HG03039 (cell line): ENCODE data around the gene FOXR1.
A peak's percentile ranks its signal among the peaks of the same experiment; 100 is the strongest.

Experiments
- ATAC-seq: cut with Tn5 transposase; IDR thresholded peaks from one replicate; pipeline ENCODE4 v1.9.1; 2021; ENCODE audit warnings: mild to moderate bottlenecking, moderate library complexity; ENCODE audit not compliant: unreplicated experiment

FOXR1 gene

GRCh38 chr11:118971646-118972045, at the start of gene FOXR1:
Gene FOXR1, plus strand, starts transcription at chr11:118971761. Its CDS starts 171 bp downstream, at chr11:118971932.
- ATAC-seq, result no peak

GRCh38 chr11:118921929-118922744, 49.4 kb upstream of the FOXR1 start:
- no peak for ATAC-seq

DNA sequence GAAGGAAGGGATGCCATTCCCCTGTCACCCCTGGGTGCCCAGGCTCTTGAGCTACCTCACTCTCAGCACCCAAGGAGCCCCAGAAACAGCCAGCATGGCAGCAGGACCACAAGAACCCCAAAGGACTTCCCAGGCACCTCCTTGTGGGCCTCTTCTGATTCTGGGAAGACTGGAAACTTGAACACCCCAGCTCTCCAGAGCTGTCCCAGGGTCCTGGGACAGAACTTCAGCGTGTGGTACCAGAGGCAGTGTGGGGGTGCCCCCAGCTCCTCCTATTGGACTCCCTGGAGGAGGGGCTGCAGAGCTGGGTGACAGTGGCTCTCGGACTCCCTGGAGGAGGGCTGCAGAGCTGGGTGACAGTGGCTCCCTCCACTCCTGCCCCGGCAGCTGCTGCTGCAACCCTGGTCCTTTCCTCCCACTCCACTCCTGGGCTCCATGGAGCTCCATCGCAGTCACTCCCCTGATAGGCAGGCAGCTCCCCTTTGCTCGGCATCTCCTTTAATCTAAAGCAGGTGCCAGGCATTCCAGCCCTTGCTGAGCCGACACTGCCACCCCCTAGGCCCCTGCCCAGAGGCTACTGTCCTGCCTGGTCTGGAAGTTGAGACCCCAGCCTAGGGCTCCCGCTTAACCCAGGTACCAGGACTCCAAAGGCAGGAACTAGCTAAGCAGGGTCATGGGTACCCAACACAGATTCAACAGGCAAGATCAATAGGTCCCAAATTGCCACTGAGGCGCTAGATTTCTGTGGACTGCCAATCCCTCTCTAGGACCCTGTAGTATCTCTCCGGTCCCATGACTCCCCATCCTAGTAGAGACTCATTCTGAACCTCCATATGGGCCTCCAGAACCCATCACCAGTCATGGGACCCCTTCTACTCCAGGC, 48.6 kb upstream of the FOXR1 start:
- no peak for ATAC-seq

GRCh38 chr11:118923721-118924587, 47.6 kb upstream of the FOXR1 start:
- no peak for ATAC-seq

- no peak for ATAC-seq
These were observed 46.7 kb upstream of the FOXR1 start for GRCh38 chr11:118924591-118925585.

DNA sequence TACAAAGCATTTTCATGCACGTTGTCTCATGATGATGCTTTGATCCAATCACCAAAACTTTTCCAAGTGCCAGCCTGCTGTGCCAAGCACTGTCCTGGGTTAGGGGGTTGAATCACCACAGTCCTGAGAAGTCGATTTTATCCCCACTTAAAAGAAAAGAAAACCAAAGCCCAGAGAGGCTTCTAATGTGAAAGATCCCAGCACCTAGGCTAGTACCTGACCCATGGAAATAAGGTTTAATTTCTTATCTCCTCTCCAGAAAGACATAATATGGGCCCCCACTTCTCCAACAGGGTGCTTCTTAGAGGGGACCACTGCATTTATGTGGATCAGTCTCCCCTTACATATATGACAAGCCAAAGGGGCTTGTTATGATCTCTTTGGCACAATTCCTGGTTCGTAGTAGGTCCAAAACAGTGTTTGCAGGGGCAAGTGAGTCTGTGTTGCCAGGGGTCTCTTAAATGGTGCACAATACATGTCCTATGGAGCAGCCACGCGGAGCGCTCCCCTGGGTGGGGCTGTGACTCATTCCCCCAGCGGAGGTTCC, 43.9 kb upstream of the FOXR1 start:
- no peak for ATAC-seq

DNA sequence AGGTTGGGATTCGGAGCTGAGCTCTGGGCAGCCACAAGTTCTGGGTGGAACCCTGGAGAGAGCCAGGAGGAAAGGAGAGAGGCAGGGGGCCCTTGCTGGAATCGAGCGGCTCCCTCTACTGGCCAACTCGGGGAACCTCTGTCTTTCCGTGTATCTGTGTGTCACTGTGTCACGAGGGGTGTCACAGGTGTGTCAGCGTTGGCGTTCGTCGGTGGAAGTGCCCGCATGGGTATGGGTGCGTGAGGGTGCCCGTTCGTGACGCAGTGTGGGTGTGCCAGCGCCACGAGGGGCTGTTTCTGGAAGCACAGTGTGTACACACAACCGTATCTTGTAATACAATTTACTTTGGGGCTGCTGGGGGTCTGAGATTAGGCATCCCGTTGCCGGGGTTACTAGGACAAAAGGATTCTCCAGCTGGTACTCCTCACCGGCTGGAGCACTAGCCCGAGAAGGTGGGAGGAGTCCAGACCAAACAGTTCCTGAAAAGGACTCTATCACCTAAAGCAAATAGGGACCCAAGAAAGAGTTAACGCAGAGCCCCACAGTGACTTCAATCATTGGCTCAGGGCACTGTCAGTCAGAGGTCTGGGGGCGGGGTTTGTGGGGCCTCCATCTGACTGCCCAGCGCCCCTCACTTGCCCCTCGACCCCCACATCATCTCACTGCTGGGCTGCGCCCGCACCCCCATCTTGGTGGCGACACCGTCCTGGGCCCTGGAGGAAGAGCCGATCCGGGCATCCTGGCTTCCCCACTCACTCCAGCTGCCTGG, 43.3 kb upstream of the FOXR1 start:
- peak; percentile 38 for ATAC-seq

DNA sequence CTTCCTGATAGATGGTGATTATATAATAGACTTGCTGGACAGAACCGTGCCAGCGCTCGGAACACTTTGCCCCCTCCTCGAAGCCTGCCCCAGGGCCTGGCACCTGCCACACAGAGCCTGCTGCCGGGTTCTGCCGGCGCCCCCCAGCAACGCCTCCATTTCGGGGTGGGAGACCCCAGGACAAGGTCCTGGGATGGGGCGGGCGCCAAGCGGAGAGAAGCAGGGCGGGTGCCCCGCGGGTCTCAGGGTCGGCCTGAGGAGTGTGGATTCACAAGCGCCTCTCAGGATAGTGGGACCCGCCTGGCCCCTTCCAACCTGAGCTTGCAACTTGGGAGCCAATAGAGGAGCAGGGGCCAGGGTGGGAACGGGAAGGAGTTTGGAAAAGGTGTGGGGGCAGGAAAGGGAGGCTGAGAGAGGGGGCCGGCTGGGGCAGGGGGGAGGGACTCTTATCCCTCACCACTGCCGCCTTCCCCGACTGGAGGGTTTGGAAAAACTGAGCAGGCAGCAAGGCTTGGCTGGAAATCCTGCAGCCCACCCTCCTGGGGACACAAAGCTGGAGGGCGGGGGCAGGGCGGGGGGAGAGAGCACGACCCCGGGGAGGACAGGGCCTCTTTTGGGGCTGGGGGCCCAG, 42.6 kb upstream of the FOXR1 start:
- no peak for ATAC-seq

DNA sequence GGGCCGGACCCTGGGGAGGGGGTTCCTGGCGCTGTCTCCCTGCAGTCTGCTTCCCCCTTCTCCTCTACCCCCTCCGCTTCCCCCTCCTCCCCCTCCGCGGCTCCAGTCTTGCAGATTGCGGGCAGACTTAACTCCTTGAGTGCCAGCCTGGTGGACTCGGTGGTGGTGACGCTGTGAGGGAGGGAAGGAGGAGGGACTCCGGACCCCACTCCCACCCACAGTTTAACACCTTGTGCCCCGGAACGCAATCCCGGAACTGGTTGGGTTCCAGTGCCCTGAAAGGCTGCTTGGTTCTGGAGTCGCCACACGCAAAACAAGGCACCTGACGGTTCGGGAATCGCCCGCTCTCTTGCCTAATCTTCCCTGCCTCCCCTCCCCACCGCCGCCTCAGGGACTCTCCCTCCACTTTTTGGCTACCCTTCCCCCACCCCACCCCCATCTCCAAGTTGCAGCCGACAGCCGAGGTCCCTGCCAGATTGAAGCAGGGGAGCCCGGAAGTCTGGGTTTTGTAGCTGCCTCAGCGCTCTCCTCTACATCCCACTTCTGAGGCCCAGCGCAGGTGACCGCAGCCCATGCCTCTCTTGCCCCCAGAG, 42.0 kb upstream of the FOXR1 start:
- ATAC-seq, result no peak

DNA sequence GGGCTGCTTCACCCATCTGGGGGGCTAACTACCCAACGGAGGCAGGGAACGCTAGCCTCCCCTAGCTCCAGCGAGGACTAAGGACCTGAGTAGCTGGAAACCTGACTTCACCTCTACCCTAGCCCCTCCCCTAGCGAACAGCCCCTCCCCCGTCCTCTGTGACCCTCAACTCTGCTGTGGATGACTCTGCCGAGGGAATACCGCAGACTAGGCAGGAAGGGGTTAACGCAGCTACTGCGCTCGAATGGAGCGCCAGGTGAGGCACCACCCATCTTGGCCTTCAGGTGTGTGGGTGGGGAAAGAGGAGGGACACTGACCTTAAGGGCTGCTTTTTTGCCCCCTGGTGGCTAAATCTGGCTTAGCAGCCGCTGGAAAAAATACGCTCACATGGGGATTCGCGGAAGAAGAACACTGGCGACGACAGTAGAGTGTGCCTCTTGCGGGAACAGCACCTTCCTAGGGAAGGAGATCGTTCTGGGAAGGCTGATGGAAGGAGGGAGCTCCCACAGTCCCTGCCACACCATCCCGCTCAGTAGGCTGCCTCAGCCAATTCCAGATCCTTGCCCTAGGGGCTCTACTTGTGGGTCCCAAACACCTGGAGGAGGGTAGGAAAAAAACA, 41.4 kb upstream of the FOXR1 start:
- no peak for ATAC-seq

DNA sequence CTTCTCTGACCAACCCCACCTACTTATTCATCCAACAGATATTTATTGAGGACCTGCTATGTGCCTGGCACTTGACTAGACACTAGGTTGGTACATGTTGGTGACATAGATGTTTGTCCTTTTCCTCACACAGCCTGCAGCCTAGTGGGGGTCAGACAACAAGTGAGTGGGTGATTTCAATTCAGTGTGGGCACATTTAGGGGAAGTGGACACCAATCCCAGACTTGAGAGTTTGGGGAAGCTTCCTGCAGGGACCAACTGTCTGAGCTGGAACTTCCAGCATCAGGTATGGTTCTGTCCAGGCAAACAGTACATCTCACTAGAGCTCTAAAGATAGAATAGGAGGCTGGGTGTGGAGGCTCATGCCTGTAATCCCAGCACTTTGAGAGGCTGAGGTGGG, 40.0 kb upstream of the FOXR1 start:
- no peak for ATAC-seq

- no peak for ATAC-seq
These were observed 38.1 kb upstream of the FOXR1 start for GRCh38 chr11:118933486-118933885.

GRCh38 chr11:118935376-118935775, 36.2 kb upstream of the FOXR1 start:
- ATAC-seq, result no peak

- ATAC-seq, result no peak
These were observed 32.8 kb upstream of the FOXR1 start for GRCh38 chr11:118938491-118939403.

DNA sequence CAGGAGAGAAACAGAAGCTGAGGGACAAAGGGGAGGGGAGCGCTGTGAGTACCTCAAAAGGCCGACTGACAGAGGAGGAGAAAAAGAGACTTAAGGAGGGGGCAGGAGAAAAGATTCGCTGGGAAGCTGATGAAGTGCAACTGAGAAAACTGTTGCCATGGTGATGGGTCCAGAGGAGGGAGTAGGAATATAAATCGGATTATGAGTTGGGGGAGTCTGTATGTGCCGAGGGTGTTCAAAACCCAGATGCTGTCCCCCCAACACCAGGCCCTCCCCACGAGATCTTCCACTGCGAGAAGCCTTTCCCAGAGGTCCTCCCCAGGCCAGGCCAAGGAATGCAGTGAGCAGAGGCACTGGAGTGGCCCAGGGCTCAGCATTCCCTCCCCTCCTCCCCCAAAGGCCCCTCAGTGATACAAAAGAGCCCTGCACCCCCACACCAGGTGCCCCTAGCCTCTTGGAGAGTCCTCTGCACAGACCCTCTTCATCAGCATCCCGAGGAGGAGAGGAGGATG, 32.1 kb upstream of the FOXR1 start:
- ATAC-seq, result no peak

DNA sequence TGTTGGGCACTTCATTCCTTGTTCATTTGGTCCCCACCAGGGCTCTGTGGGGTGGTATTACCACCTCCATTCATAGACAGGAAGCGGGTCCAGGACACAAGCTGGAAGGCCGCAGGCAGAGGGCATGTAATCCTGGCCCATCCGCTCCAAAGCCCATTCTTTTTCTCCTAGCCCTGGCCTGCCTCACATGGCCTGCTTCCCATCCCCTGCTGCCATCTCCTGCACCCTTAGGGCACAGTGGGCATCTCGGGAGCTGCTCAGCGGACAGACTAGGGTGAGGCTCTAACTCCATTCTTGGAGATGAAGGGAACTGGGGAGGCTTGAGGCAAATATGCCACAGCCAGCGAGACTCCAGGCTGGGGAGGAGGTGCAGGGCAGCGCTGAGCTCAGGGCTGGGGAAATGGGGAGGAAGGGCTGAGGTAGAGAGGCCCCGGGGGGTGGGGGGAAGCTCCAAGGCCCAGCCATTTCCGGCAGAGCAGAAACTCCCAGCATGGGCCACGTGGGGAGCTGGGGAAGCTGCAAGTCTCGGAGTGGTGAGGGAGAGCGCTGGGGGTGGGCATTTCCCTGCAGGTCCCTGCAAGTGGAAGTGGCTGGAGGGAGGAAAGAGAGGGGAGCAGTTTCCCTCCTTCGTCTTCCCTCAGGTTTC, 31.5 kb upstream of the FOXR1 start:
- no peak for ATAC-seq
